ACC112 (cell line): ENCODE data around the gene FOXA2.
A peak's percentile ranks its signal among the peaks of the same experiment; 100 is the strongest.

ENCODE experiments used
- H2AFZ ChIP-seq: fragments of 200-600 bp; sonication (generic); one replicate; pipeline ENCODE4 v1.6.0; 2017; ENCODE audit warnings: antibody characterized with exemption, low read length; ENCODE audit not compliant: unreplicated experiment
- H3K27ac ChIP-seq: fragments of 200-600 bp; sonication (generic); 2 replicates; pipeline ENCODE4 v1.5.1; 2014; ENCODE audit warnings: low read depth, mild to moderate bottlenecking, antibody characterized with exemption, low read length, moderate library complexity
- H3K27me3 ChIP-seq: fragments of 200-600 bp; sonication (generic); 2 replicates; pipeline ENCODE4 v1.6.1; 2014; ENCODE audit warnings: mild to moderate bottlenecking, antibody characterized with exemption, low read length, moderate library complexity, mixed read lengths; ENCODE audit not compliant: insufficient read depth
- H3K36me3 ChIP-seq: fragments of 200-600 bp; sonication (generic); 2 replicates; pipeline ENCODE4 v1.6.1; 2016; ENCODE audit warnings: mild to moderate bottlenecking, antibody characterized with exemption, low read length, moderate library complexity, mixed read lengths; ENCODE audit not compliant: insufficient read depth
- H3K4me1 ChIP-seq: fragments of 200-600 bp; sonication (generic); one replicate; pipeline ENCODE4 v1.6.1; 2016; ENCODE audit warnings: low read length, mixed read lengths; ENCODE audit not compliant: insufficient read depth, unreplicated experiment, control insufficient read depth
- H3K4me3 ChIP-seq: fragments of 200-600 bp; sonication (generic); 2 replicates; pipeline ENCODE4 v1.5.1; 2014; ENCODE audit warnings: mild to moderate bottlenecking, low read depth, low read length
- H3K79me2 ChIP-seq: fragments of 200-600 bp; sonication (generic); one replicate; pipeline ENCODE4 v1.6.0; 2016; ENCODE audit warnings: low read length; ENCODE audit not compliant: control insufficient read depth, unreplicated experiment, insufficient read depth

The FOXA2 gene

GRCh38 chr20:22584522-22584921 lies at the start of gene FOXA2:
TSS of gene FOXA2 (minus strand) at chr20:22584572. CDS start at chr20:22584278, 294 bp downstream.
- H3K36me3 ChIP-seq = no peaks in the 10 kb centered on the region
- peak within 1 kb of the TSS; percentile 47; the same call in 1 of the 2 replicates for H3K4me3 ChIP-seq
- peaks cover 95% of the 10 kb centered on the region for H3K27me3 ChIP-seq
- H3K79me2 ChIP-seq = no peaks in the 10 kb centered on the region
- no peak within 1 kb of the TSS for H3K27ac ChIP-seq
- H2AFZ ChIP-seq = no peak within 1 kb of the TSS
- no peaks in the 10 kb centered on the region for H3K4me1 ChIP-seq

GRCh38 chr20:22630701-22631100 lies 46.3 kb upstream of the FOXA2 start:
- H3K4me1 ChIP-seq = no peaks in the 10 kb centered on the region
- H3K27me3 ChIP-seq = no peaks in the 10 kb centered on the region
- H3K79me2 ChIP-seq = no peaks in the 10 kb centered on the region
- H3K4me3 ChIP-seq = no peak overlapping the region
- H3K27ac ChIP-seq = no peak overlapping the region
- no peaks in the 10 kb centered on the region for H3K36me3 ChIP-seq
- H2AFZ ChIP-seq = no peak overlapping the region

DNA sequence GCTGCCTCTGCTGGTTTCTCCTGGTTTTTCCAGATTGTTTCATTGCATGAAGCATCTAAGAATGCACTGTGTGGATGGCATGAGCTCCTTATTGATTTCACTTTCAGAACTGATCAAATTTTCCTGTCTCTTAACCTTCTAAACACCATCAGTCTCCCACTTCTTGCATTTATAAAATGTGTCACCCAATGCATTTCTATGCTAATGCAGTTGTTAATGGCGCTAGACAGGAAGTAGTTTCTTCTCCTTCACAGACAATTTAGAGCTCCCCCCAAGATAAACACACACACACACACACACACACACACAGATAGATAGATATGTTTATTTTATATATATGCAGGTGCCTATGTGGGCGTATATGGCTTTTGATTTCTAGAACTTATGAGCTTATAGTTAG lies 45.6 kb upstream of the FOXA2 start:
- Histone ChIP-seq H3K36me3 (no peaks in the 10 kb centered on the region), H2AFZ (no peak overlapping the region), H3K4me3 (no peak overlapping the region), H3K27ac (no peak overlapping the region), H3K4me1 (no peaks in the 10 kb centered on the region), H3K27me3 (no peaks in the 10 kb centered on the region), H3K79me2 (no peaks in the 10 kb centered on the region)

DNA sequence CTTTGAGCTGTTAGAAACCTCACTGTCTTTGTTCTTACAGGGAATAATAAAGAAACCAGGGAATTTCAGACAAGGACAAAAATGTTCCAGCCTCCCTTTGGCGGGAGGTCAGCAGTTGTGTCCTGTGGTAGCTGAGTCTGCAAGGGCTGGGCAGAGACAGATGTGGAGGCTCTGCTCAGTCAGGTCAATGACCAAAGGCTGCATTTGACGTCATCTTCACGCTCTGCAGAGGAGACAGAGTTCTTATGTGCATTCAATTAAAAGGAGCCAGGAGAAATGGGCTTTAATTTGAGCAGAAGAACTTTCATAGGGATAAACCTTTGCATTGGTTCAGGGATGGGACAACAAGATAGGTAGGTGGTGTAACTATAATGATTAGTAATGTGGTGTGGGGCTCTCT lies 45.1 kb upstream of the FOXA2 start:
- H2AFZ ChIP-seq = no peak overlapping the region
- H3K79me2 ChIP-seq = no peaks in the 10 kb centered on the region
- H3K4me3 ChIP-seq = no peak overlapping the region

GRCh38 chr20:22626496-22626895 lies 42.1 kb upstream of the FOXA2 start:
- Histone ChIP-seq H3K4me1 (no peaks in the 10 kb centered on the region), H2AFZ (no peak overlapping the region), H3K27me3 (no peaks in the 10 kb centered on the region), H3K4me3 (no peak overlapping the region), H3K27ac (no peak overlapping the region), H3K79me2 (no peaks in the 10 kb centered on the region), H3K36me3 (no peaks in the 10 kb centered on the region)

More for the DNA sequence above, 45.1 kb upstream of the FOXA2 start:
- H3K4me1 ChIP-seq = no peaks in the 10 kb centered on the region
- H3K27me3 ChIP-seq = no peaks in the 10 kb centered on the region
- H3K27ac ChIP-seq = no peak overlapping the region
- H3K36me3 ChIP-seq = no peaks in the 10 kb centered on the region

- H3K79me2 ChIP-seq = no peaks in the 10 kb centered on the region
- H3K27me3 ChIP-seq = no peaks in the 10 kb centered on the region
- H3K4me3 ChIP-seq = no peak overlapping the region
- no peak overlapping the region for H2AFZ ChIP-seq
- H3K36me3 ChIP-seq = no peaks in the 10 kb centered on the region
- no peak overlapping the region for H3K27ac ChIP-seq
- H3K4me1 ChIP-seq = no peaks in the 10 kb centered on the region
These were observed 38.8 kb upstream of the FOXA2 start for GRCh38 chr20:22623211-22623610.

DNA sequence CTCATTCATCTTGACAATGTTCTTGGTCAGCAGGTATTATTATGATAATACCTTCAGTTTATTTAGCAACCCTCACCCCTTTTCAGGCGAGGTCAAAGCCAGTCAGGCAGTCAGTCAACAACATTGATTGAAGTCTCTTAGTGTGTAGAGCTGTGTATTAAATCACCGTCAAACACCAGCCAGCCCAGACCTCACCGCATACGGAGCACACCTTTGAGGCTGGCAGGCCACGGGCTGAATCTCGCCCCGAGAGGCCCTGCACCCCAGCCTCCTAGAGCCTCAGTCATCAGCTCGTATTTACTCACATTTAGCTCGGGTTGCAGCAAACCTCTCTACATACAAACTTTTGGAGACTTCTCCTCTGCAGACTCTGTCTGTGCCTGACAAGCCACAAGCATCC lies 36.0 kb upstream of the FOXA2 start:
- no peak overlapping the region for H2AFZ ChIP-seq
- no peaks in the 10 kb centered on the region for H3K79me2 ChIP-seq
- no peaks in the 10 kb centered on the region for H3K4me1 ChIP-seq
- no peak overlapping the region for H3K4me3 ChIP-seq
- no peaks in the 10 kb centered on the region for H3K27me3 ChIP-seq
- no peak overlapping the region for H3K27ac ChIP-seq
- no peaks in the 10 kb centered on the region for H3K36me3 ChIP-seq

DNA sequence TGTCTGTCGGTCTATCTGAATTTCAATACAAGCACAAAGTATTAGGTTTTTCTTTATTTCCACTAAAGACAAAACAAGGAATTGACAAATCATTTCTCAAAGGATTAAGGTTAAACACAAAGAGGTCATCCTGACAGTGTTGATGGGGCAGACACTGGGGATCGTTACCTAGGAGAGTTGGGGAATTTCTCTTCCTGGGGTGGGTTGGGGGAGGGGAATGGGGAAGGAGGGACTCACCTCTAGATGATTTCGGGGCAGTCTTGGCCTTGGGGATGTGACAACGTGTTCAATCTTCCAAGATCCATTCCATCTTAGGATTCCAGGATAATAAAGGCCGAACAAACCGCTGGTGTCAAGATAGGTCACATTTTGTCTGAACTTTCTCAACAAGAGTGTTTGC lies 35.4 kb upstream of the FOXA2 start:
- H3K4me3 ChIP-seq = no peak overlapping the region
- no peaks in the 10 kb centered on the region for H3K36me3 ChIP-seq

GRCh38 chr20:22619272-22619671 lies 34.9 kb upstream of the FOXA2 start:
- Histone ChIP-seq H3K4me1 (no peaks in the 10 kb centered on the region), H2AFZ (no peak overlapping the region), H3K4me3 (no peak overlapping the region), H3K27ac (no peak overlapping the region), H3K27me3 (no peaks in the 10 kb centered on the region), H3K36me3 (no peaks in the 10 kb centered on the region), H3K79me2 (no peaks in the 10 kb centered on the region)

More for the DNA sequence above, 35.4 kb upstream of the FOXA2 start:
- Histone ChIP-seq H3K79me2 (no peaks in the 10 kb centered on the region), H3K27me3 (no peaks in the 10 kb centered on the region), H3K4me1 (no peaks in the 10 kb centered on the region), H2AFZ (no peak overlapping the region), H3K27ac (no peak overlapping the region)

GRCh38 chr20:22617160-22617559 lies 32.8 kb upstream of the FOXA2 start:
- H3K27me3 ChIP-seq = no peaks in the 10 kb centered on the region
- H3K79me2 ChIP-seq = no peaks in the 10 kb centered on the region
- no peaks in the 10 kb centered on the region for H3K36me3 ChIP-seq
- no peaks in the 10 kb centered on the region for H3K4me1 ChIP-seq
- no peak overlapping the region for H3K4me3 ChIP-seq
- H3K27ac ChIP-seq = no peak overlapping the region
- no peak overlapping the region for H2AFZ ChIP-seq

GRCh38 chr20:22616551-22616950 lies 32.2 kb upstream of the FOXA2 start:
- no peaks in the 10 kb centered on the region for H3K27me3 ChIP-seq
- no peaks in the 10 kb centered on the region for H3K79me2 ChIP-seq

More at GRCh38 chr20:22616551-22616950, 32.2 kb upstream of the FOXA2 start:
- H3K27ac ChIP-seq = no peak overlapping the region
- no peak overlapping the region for H3K4me3 ChIP-seq
- H3K4me1 ChIP-seq = no peaks in the 10 kb centered on the region
- no peak overlapping the region for H2AFZ ChIP-seq
- H3K36me3 ChIP-seq = no peaks in the 10 kb centered on the region
